Measurements from ENCODE around the gene RAP2A.

The RAP2A gene

DNA sequence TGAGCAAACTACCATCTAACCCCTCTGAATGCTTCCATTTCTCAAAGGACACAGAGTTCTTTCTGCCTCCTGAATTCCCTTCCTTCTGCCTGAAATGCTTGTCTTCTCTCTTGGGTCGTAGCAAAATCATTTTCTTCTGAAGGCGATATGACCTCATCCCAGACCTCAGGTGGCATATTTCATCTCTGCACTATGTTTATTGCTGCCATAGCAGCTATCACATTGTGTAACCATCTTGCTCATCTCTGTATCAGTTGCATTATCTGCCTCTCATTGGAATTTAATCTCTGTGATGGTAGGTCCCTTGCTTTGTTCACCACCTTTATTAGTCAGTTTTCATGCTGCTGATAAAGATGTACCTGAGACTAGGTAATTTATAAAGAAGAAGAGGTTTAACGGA, 32.5 kb upstream of the RAP2A start:
- no peaks in the 10 kb centered on the region for H3K9me3 ChIP-seq (ENCODE audit: insufficient read depth, low read depth, low read length)
- H3K27me3 ChIP-seq (ENCODE audit: insufficient read depth, low read length, poor library complexity, severe bottlenecking): no peaks in the 10 kb centered on the region
- no peaks in the 10 kb centered on the region for H3K9me2 ChIP-seq (replicated peaks; ENCODE audit: low read depth, low read length)
- H3K36me3 ChIP-seq (ENCODE audit: insufficient read depth, low read length): no peaks in the 10 kb centered on the region
- H3F3A ChIP-seq (ENCODE audit: low read depth): no peaks in the 10 kb centered on the region
- H3K4me2 ChIP-seq (ENCODE audit: low read depth, low read length, poor library complexity, severe bottlenecking): no peak overlapping the region
- no peaks in the 10 kb centered on the region for H4K20me1 ChIP-seq (ENCODE audit: insufficient read depth, low read length, poor library complexity, severe bottlenecking)
- no peak for TF ChIP-seq EZH2phosphoT487 (IDR thresholded peaks at IDR 0.05; ENCODE audit: borderline replicate concordance)
- TF ChIP-seq, protein P1, sequence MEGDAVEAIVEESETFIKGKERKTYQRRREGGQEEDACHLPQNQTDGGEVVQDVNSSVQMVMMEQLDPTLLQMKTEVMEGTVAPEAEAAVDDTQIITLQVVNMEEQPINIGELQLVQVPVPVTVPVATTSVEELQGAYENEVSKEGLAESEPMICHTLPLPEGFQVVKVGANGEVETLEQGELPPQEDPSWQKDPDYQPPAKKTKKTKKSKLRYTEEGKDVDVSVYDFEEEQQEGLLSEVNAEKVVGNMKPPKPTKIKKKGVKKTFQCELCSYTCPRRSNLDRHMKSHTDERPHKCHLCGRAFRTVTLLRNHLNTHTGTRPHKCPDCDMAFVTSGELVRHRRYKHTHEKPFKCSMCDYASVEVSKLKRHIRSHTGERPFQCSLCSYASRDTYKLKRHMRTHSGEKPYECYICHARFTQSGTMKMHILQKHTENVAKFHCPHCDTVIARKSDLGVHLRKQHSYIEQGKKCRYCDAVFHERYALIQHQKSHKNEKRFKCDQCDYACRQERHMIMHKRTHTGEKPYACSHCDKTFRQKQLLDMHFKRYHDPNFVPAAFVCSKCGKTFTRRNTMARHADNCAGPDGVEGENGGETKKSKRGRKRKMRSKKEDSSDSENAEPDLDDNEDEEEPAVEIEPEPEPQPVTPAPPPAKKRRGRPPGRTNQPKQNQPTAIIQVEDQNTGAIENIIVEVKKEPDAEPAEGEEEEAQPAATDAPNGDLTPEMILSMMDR (conservative IDR thresholded peaks at IDR 0.05; ENCODE audit: low read length): no peak
- H3K4me3 ChIP-seq (ENCODE audit: low read length, poor library complexity, severe bottlenecking): no peak overlapping the region
- no peaks in the 10 kb centered on the region for H3K79me2 ChIP-seq (ENCODE audit: insufficient read depth, low read length)
- no peak overlapping the region for H2AFZ ChIP-seq (ENCODE audit: low read length)
- no peak overlapping the region for H3K9ac ChIP-seq (ENCODE audit: low read depth, low read length, poor library complexity, severe bottlenecking)
- H3K4me1 ChIP-seq (ENCODE audit: insufficient read depth, low read length, poor library complexity, severe bottlenecking): no peaks in the 10 kb centered on the region

DNA sequence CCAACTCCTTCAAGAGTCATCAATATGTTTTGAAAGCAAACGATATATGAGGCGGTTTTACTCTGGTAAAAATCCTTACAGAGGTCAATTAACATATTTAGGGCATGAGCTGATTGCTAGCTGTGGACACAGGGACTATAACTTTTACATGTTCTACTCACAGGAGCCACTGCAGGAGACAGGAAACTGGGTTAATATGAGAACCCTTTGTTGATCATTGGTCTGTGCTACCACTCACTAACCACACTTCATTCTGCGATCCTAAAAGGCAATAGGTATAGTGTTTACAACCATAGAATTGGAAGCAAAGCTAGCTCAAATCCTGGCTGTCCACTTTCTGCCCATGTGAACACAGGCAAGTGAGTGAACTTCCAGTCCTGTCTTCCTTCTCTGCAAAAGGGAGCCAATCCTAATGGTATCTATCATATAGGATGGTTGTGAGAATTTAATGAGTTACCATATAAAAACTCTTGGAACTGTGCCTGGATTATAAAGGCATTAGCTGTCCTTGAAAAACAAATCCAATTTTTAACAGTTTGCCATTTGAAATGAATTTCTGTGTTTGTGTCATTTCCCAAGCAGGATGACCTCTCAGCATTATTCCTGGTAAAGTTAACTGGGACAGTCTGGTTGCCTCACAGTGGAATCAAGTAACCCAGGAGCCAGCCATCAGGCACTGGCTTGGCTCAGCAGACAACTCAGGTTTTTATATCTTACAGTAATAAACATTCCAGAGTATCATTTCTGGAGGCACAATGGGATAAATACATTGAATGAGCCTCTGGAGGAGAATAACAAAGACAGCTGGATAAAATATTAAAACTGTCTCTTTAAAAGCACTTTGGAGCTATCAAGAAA, 29.8 kb upstream of the RAP2A start:
- Histone ChIP-seq H3F3A (ENCODE audit: low read depth) (no peaks in the 10 kb centered on the region), H3K9me2 (replicated peaks; ENCODE audit: low read depth, low read length) (no peaks in the 10 kb centered on the region), H3K4me1 (ENCODE audit: insufficient read depth, low read length, poor library complexity, severe bottlenecking) (no peaks in the 10 kb centered on the region), H3K27me3 (ENCODE audit: insufficient read depth, low read length, poor library complexity, severe bottlenecking) (no peaks in the 10 kb centered on the region), H4K20me1 (ENCODE audit: insufficient read depth, low read length, poor library complexity, severe bottlenecking) (no peaks in the 10 kb centered on the region), H3K4me2 (ENCODE audit: low read depth, low read length, poor library complexity, severe bottlenecking) (no peak overlapping the region), H3K79me2 (ENCODE audit: insufficient read depth, low read length) (no peaks in the 10 kb centered on the region), H3K4me3 (ENCODE audit: low read length, poor library complexity, severe bottlenecking) (no peak overlapping the region), H3K36me3 (ENCODE audit: insufficient read depth, low read length) (no peaks in the 10 kb centered on the region), H3K9ac (ENCODE audit: low read depth, low read length, poor library complexity, severe bottlenecking) (no peak overlapping the region), H3K9me3 (ENCODE audit: insufficient read depth, low read depth, low read length) (no peaks in the 10 kb centered on the region), H2AFZ (ENCODE audit: low read length) (no peak overlapping the region)
- TF ChIP-seq EZH2phosphoT487 (IDR thresholded peaks at IDR 0.05; ENCODE audit: borderline replicate concordance): no peak
- TF ChIP-seq, protein P1 (conservative IDR thresholded peaks at IDR 0.05; ENCODE audit: low read length): no peak

DNA sequence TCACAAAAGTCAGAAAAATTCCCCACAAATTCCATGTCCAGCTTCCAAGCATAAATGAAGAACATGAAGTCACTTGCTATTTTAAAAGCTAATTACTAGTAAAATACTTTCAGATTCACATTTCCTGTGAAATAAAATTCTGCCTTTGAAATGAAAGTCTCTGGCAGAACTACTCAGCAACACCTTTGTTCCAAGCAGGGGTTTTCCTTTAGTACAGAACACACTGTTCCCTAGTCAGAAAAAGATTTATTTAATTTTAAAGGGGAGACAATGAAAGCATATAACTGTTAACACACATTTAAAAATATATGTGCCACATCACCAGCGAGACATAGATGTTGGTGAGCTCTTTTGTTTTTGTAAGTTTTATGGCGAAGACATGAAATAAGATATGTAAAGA, 26.4 kb upstream of the RAP2A start:
- no peaks in the 10 kb centered on the region for H3K27me3 ChIP-seq (ENCODE audit: insufficient read depth, low read length, poor library complexity, severe bottlenecking)
- H3K9ac ChIP-seq (ENCODE audit: low read depth, low read length, poor library complexity, severe bottlenecking): no peak overlapping the region
- no peaks in the 10 kb centered on the region for H3K4me1 ChIP-seq (ENCODE audit: insufficient read depth, low read length, poor library complexity, severe bottlenecking)
- H3K9me2 ChIP-seq (replicated peaks; ENCODE audit: low read depth, low read length): no peaks in the 10 kb centered on the region
- no peaks in the 10 kb centered on the region for H3K79me2 ChIP-seq (ENCODE audit: insufficient read depth, low read length)
- TF ChIP-seq, protein P1 (conservative IDR thresholded peaks at IDR 0.05; ENCODE audit: low read length): no peak
- no peak for TF ChIP-seq EZH2phosphoT487 (IDR thresholded peaks at IDR 0.05; ENCODE audit: borderline replicate concordance)
- no peak overlapping the region for H2AFZ ChIP-seq (ENCODE audit: low read length)
- no peak overlapping the region for H3K4me3 ChIP-seq (ENCODE audit: low read length, poor library complexity, severe bottlenecking)
- H3K9me3 ChIP-seq (ENCODE audit: insufficient read depth, low read depth, low read length): no peaks in the 10 kb centered on the region
- no peaks in the 10 kb centered on the region for H4K20me1 ChIP-seq (ENCODE audit: insufficient read depth, low read length, poor library complexity, severe bottlenecking)
- H3F3A ChIP-seq (ENCODE audit: low read depth): no peaks in the 10 kb centered on the region
- no peak overlapping the region for H3K4me2 ChIP-seq (ENCODE audit: low read depth, low read length, poor library complexity, severe bottlenecking)
- no peaks in the 10 kb centered on the region for H3K36me3 ChIP-seq (ENCODE audit: insufficient read depth, low read length)
